ENCODE measurements around the gene SPATA25.

Gene SPATA25

GRCh38 chr20:45897289-45897688, 9.9 kb upstream of the SPATA25 start:
- Mint-ChIP-seq H3K4me3 (no peak overlapping the region), H3K27ac (ENCODE audit: low read depth) (no peak overlapping the region)

GRCh38 chr20:45896641-45897161, 9.3 kb upstream of the SPATA25 start:
- peaks cover 19% of the 10 kb centered on the region for H3K36me3 Mint-ChIP-seq (ENCODE audit: insufficient read depth)
- no peak overlapping the region for H3K27ac Mint-ChIP-seq (ENCODE audit: low read depth)
- H3K9me3 Mint-ChIP-seq = no peaks in the 10 kb centered on the region
- ATAC-seq (replicated peaks; ENCODE audit: extremely low read depth, poor library complexity, severe bottlenecking) (no peak), DNase-seq (ENCODE audit: low spot score in 2 of 2) (no peak)
- peaks cover 27% of the 10 kb centered on the region for H3K4me1 Mint-ChIP-seq
- H3K4me3 Mint-ChIP-seq = no peak overlapping the region
- no peaks in the 10 kb centered on the region for H3K27me3 Mint-ChIP-seq

More at GRCh38 chr20:45897289-45897688, 9.9 kb upstream of the SPATA25 start:
- Mint-ChIP-seq H3K9me3 (no peaks in the 10 kb centered on the region), H3K36me3 (ENCODE audit: insufficient read depth) (peaks cover 19% of the 10 kb centered on the region), H3K27me3 (no peaks in the 10 kb centered on the region), H3K4me1 (peaks cover 23% of the 10 kb centered on the region)
- ATAC-seq (replicated peaks; ENCODE audit: extremely low read depth, poor library complexity, severe bottlenecking) = no peak
- no peak for DNase-seq (ENCODE audit: low spot score in 2 of 2)

- no peak for DNase-seq (ENCODE audit: low spot score in 2 of 2)
- Mint-ChIP-seq H3K4me1 (peaks cover 27% of the 10 kb centered on the region), H3K4me3 (no peak overlapping the region), H3K9me3 (no peaks in the 10 kb centered on the region), H3K27me3 (no peaks in the 10 kb centered on the region), H3K27ac (ENCODE audit: low read depth) (no peak overlapping the region), H3K36me3 (ENCODE audit: insufficient read depth) (peaks cover 26% of the 10 kb centered on the region)
- no peak for ATAC-seq (replicated peaks; ENCODE audit: extremely low read depth, poor library complexity, severe bottlenecking)
These were observed 7.4 kb upstream of the SPATA25 start for GRCh38 chr20:45894797-45895196.

- Mint-ChIP-seq H3K36me3 (ENCODE audit: insufficient read depth) (peaks cover 26% of the 10 kb centered on the region), H3K27ac (ENCODE audit: low read depth) (no peak overlapping the region), H3K4me1 (peaks cover 23% of the 10 kb centered on the region), H3K4me3 (peak overlapping the region; percentile 26), H3K27me3 (no peaks in the 10 kb centered on the region), H3K9me3 (no peaks in the 10 kb centered on the region)
- ATAC-seq (replicated peaks; ENCODE audit: extremely low read depth, poor library complexity, severe bottlenecking) (no peak), DNase-seq (ENCODE audit: low spot score in 2 of 2) (no peak)
These were observed 6.4 kb upstream of the SPATA25 start for GRCh38 chr20:45893831-45894230.

- DNase-seq (ENCODE audit: low spot score in 2 of 2) = no peak
- Mint-ChIP-seq H3K9me3 (no peaks in the 10 kb centered on the region), H3K4me1 (peaks cover 19% of the 10 kb centered on the region), H3K4me3 (peak overlapping the region; percentile 92), H3K27ac (ENCODE audit: low read depth) (no peak overlapping the region), H3K36me3 (ENCODE audit: insufficient read depth) (peaks cover 29% of the 10 kb centered on the region), H3K27me3 (no peaks in the 10 kb centered on the region)
- no peak for ATAC-seq (replicated peaks; ENCODE audit: extremely low read depth, poor library complexity, severe bottlenecking)
These were observed 5.5 kb upstream of the SPATA25 start for GRCh38 chr20:45892828-45893500.

GRCh38 chr20:45892049-45892825, 4.8 kb upstream of the SPATA25 start:
- peak overlapping the region; percentile 92 for H3K4me3 Mint-ChIP-seq
- H3K4me1 Mint-ChIP-seq = peaks cover 19% of the 10 kb centered on the region
- H3K36me3 Mint-ChIP-seq (ENCODE audit: insufficient read depth) = peaks cover 26% of the 10 kb centered on the region
- no peaks in the 10 kb centered on the region for H3K27me3 Mint-ChIP-seq
- ATAC-seq (replicated peaks; ENCODE audit: extremely low read depth, poor library complexity, severe bottlenecking) = no peak
- DNase-seq (ENCODE audit: low spot score in 2 of 2) = no peak
- H3K9me3 Mint-ChIP-seq = no peaks in the 10 kb centered on the region
- H3K27ac Mint-ChIP-seq (ENCODE audit: low read depth) = peak overlapping the region; percentile 91

GRCh38 chr20:45890985-45891983, 3.9 kb upstream of the SPATA25 start, which contains the start of the genes CTSA and NEURL2:
TSS of gene CTSA (plus strand) at chr20:45891335. CDS start at chr20:45891569, 234 bp downstream.
TSS of gene NEURL2 (minus strand) at chr20:45891208. CDS start at chr20:45890991, 217 bp downstream.
- no peaks in the 10 kb centered on the region for H3K27me3 Mint-ChIP-seq
- H3K9me3 Mint-ChIP-seq = no peaks in the 10 kb centered on the region
- peak within 1 kb of the TSS; percentile 91 for H3K27ac Mint-ChIP-seq (ENCODE audit: low read depth)
- ATAC-seq (replicated peaks; ENCODE audit: extremely low read depth, poor library complexity, severe bottlenecking) = peak; percentile 79
- H3K4me1 Mint-ChIP-seq = peaks cover 19% of the 10 kb centered on the region
- peak; percentile 65 to 69 for DNase-seq (ENCODE audit: low spot score in 2 of 2)
- H3K4me3 Mint-ChIP-seq = peak within 1 kb of the TSS; percentile 92
- peaks cover 20% of the 10 kb centered on the region for H3K36me3 Mint-ChIP-seq (ENCODE audit: insufficient read depth)

- ATAC-seq (replicated peaks; ENCODE audit: extremely low read depth, poor library complexity, severe bottlenecking) = no peak
- peaks cover 19% of the 10 kb centered on the region for H3K4me1 Mint-ChIP-seq
These were observed 2.9 kb upstream of the SPATA25 start for GRCh38 chr20:45890077-45890984.

GRCh38 chr20:45888681-45889080, 1.3 kb upstream of the SPATA25 start:
- H3K27ac Mint-ChIP-seq (ENCODE audit: low read depth) = peak overlapping the region; percentile 68
- H3K9me3 Mint-ChIP-seq = no peaks in the 10 kb centered on the region
- H3K4me3 Mint-ChIP-seq = no peak overlapping the region
- no peak for DNase-seq (ENCODE audit: low spot score in 2 of 2)
- peaks cover 15% of the 10 kb centered on the region for H3K4me1 Mint-ChIP-seq
- no peaks in the 10 kb centered on the region for H3K27me3 Mint-ChIP-seq
- ATAC-seq (replicated peaks; ENCODE audit: extremely low read depth, poor library complexity, severe bottlenecking) = no peak
- peaks cover 14% of the 10 kb centered on the region for H3K36me3 Mint-ChIP-seq (ENCODE audit: insufficient read depth)

More at GRCh38 chr20:45890077-45890984, 2.9 kb upstream of the SPATA25 start:
- peak overlapping the region; percentile 92 for H3K4me3 Mint-ChIP-seq
- H3K27ac Mint-ChIP-seq (ENCODE audit: low read depth) = peak overlapping the region; percentile 91
- DNase-seq (ENCODE audit: low spot score in 2 of 2) = no peak
- H3K36me3 Mint-ChIP-seq (ENCODE audit: insufficient read depth) = peaks cover 17% of the 10 kb centered on the region
- no peaks in the 10 kb centered on the region for H3K27me3 Mint-ChIP-seq
- no peaks in the 10 kb centered on the region for H3K9me3 Mint-ChIP-seq

GRCh38 chr20:45886590-45887345, 654 bp downstream of the SPATA25 start:
- no peak for ATAC-seq (replicated peaks; ENCODE audit: extremely low read depth, poor library complexity, severe bottlenecking)

GRCh38 chr20:45883100-45883469, 4.3 kb downstream of the SPATA25 start:
- peak overlapping the region; percentile 90 for H3K27ac Mint-ChIP-seq (ENCODE audit: low read depth)
- H3K9me3 Mint-ChIP-seq = no peaks in the 10 kb centered on the region
- ATAC-seq (replicated peaks; ENCODE audit: extremely low read depth, poor library complexity, severe bottlenecking) = no peak
- peaks cover 26% of the 10 kb centered on the region for H3K4me1 Mint-ChIP-seq
- DNase-seq (ENCODE audit: low spot score in 2 of 2) = no peak
- no peak overlapping the region for H3K4me3 Mint-ChIP-seq
- H3K36me3 Mint-ChIP-seq (ENCODE audit: insufficient read depth) = peaks cover 12% of the 10 kb centered on the region
- H3K27me3 Mint-ChIP-seq = no peaks in the 10 kb centered on the region

More at GRCh38 chr20:45886590-45887345, 654 bp downstream of the SPATA25 start:
- no peak overlapping the region for H3K4me3 Mint-ChIP-seq
- H3K36me3 Mint-ChIP-seq (ENCODE audit: insufficient read depth) = peaks cover 13% of the 10 kb centered on the region
- peaks cover 15% of the 10 kb centered on the region for H3K4me1 Mint-ChIP-seq
- H3K27ac Mint-ChIP-seq (ENCODE audit: low read depth) = no peak overlapping the region
- no peaks in the 10 kb centered on the region for H3K9me3 Mint-ChIP-seq
- no peaks in the 10 kb centered on the region for H3K27me3 Mint-ChIP-seq
- DNase-seq (ENCODE audit: low spot score in 2 of 2) = no peak

Data from central memory CD8-positive, alpha-beta T cell (primary cell).